Islet of Langerhans (tissue), 1 donor: ENCODE data around the gene PPP1R12B.
"Not testable (repeated sequence)": the region's sequence is repeated elsewhere in the genome, so short reads cannot be mapped to it uniquely, and the experiment has no call there.

Source experiments
- FAIRE-seq: peaks from one replicate; lab custom pipeline; 2011; peaks lifted over from hg19 to GRCh38; lab: Jason Lieb, UNC

PPP1R12B gene

GRCh38 chr1:202531812-202532616 lies 183.5 kb downstream of the PPP1R12B start:
- not testable (repeated sequence) for FAIRE-seq

GRCh38 chr1:202539166-202539574 lies 190.7 kb downstream of the PPP1R12B start:
- FAIRE-seq, result not testable (repeated sequence)

GRCh38 chr1:202539583-202539982 lies 191.1 kb downstream of the PPP1R12B start:
- FAIRE-seq, result not testable (repeated sequence)

GRCh38 chr1:202540014-202540413 lies 191.5 kb downstream of the PPP1R12B start:
- FAIRE-seq, result no peak

- no peak for FAIRE-seq
These were observed 191.9 kb downstream of the PPP1R12B start for GRCh38 chr1:202540448-202540847.

GRCh38 chr1:202540858-202541257 lies 192.4 kb downstream of the PPP1R12B start:
- FAIRE-seq, result not testable (repeated sequence)

- FAIRE-seq, result not testable (repeated sequence)
These were observed 193.9 kb downstream of the PPP1R12B start for GRCh38 chr1:202542415-202542814.

- not testable (repeated sequence) for FAIRE-seq
These were observed 195.0 kb downstream of the PPP1R12B start for GRCh38 chr1:202543537-202543936.

- not testable (repeated sequence) for FAIRE-seq
These were observed 196.4 kb downstream of the PPP1R12B start for GRCh38 chr1:202544766-202545449.

- FAIRE-seq, result not testable (repeated sequence)
These were observed 197.3 kb downstream of the PPP1R12B start for GRCh38 chr1:202545647-202546303.

- FAIRE-seq, result not testable (repeated sequence)
These were observed 197.9 kb downstream of the PPP1R12B start for GRCh38 chr1:202546377-202546776.

GRCh38 chr1:202546796-202547195 lies 198.3 kb downstream of the PPP1R12B start:
- FAIRE-seq, result not testable (repeated sequence)

GRCh38 chr1:202547215-202547614 lies 198.7 kb downstream of the PPP1R12B start:
- FAIRE-seq, result no peak

- not testable (repeated sequence) for FAIRE-seq
These were observed 201.6 kb downstream of the PPP1R12B start for GRCh38 chr1:202550088-202550487.

- FAIRE-seq, result no peak
These were observed 203.2 kb downstream of the PPP1R12B start for GRCh38 chr1:202551683-202552082.

GRCh38 chr1:202552615-202553014 lies 204.1 kb downstream of the PPP1R12B start:
- not testable (repeated sequence) for FAIRE-seq

- FAIRE-seq, result not testable (repeated sequence)
These were observed 204.6 kb downstream of the PPP1R12B start for GRCh38 chr1:202553078-202553477.

GRCh38 chr1:202553560-202554038 lies 205.1 kb downstream of the PPP1R12B start:
- FAIRE-seq, result no peak

- FAIRE-seq, result not testable (repeated sequence)
These were observed 206.1 kb downstream of the PPP1R12B start for GRCh38 chr1:202554619-202555018.

- FAIRE-seq, result not testable (repeated sequence)
These were observed 207.5 kb downstream of the PPP1R12B start for GRCh38 chr1:202556037-202556436.

GRCh38 chr1:202557662-202558061 lies 209.2 kb downstream of the PPP1R12B start:
- FAIRE-seq, result not testable (repeated sequence)

- FAIRE-seq, result no peak
These were observed 212.7 kb downstream of the PPP1R12B start for GRCh38 chr1:202561240-202561639.
